Activated CD4-positive, alpha-beta T cell treated with anti-CD3 and anti-CD28 coated beads, Interleukin-2, amount 50 U/mL, for 24 hours (primary cell): ENCODE results near the gene SMOC2.

Experiments
- DNase-seq, 2 donors: peaks; one replicate each; pipeline ENCODE4 v3.0.0-alpha.2; 2020; ENCODE audit warnings: low read depth in 1 of 2, low spot score in 1 of 2

SMOC2 gene

GRCh38 chr6:168479421-168479820 is 38.4 kb downstream of the SMOC2 start:
- DNase-seq = no peak

GRCh38 chr6:168480481-168480880 is 39.5 kb downstream of the SMOC2 start:
- no peak for DNase-seq

- no peak for DNase-seq
These were observed 44.8 kb downstream of the SMOC2 start for GRCh38 chr6:168485818-168486217.

GRCh38 chr6:168490757-168491156 is 49.8 kb downstream of the SMOC2 start:
- no peak for DNase-seq

- no peak for DNase-seq
These were observed 53.0 kb downstream of the SMOC2 start for GRCh38 chr6:168493976-168494375.

GRCh38 chr6:168494726-168495125 is 53.7 kb downstream of the SMOC2 start:
- no peak for DNase-seq

- no peak for DNase-seq
These were observed 54.1 kb downstream of the SMOC2 start for GRCh38 chr6:168495133-168495532.

- no peak for DNase-seq
These were observed 54.7 kb downstream of the SMOC2 start for GRCh38 chr6:168495636-168496035.

- DNase-seq = no peak
These were observed 55.4 kb downstream of the SMOC2 start for GRCh38 chr6:168496139-168496996.

- no peak for DNase-seq
These were observed 56.0 kb downstream of the SMOC2 start for GRCh38 chr6:168496997-168497331.

GRCh38 chr6:168497381-168497780 is 56.4 kb downstream of the SMOC2 start:
- DNase-seq = no peak

GRCh38 chr6:168498161-168498843 is 57.3 kb downstream of the SMOC2 start:
- no peak for DNase-seq

- DNase-seq = no peak
These were observed 58.2 kb downstream of the SMOC2 start for GRCh38 chr6:168499045-168499650.

- no peak for DNase-seq
These were observed 59.5 kb downstream of the SMOC2 start for GRCh38 chr6:168500519-168500918.

- no peak for DNase-seq
These were observed 60.6 kb downstream of the SMOC2 start for GRCh38 chr6:168501561-168501960.

GRCh38 chr6:168504366-168504765 is 63.4 kb downstream of the SMOC2 start:
- no peak for DNase-seq

GRCh38 chr6:168506460-168506859 is 65.5 kb downstream of the SMOC2 start:
- DNase-seq = no peak

GRCh38 chr6:168507297-168507696 is 66.3 kb downstream of the SMOC2 start:
- no peak for DNase-seq

GRCh38 chr6:168507730-168508129 is 66.7 kb downstream of the SMOC2 start:
- DNase-seq = no peak

GRCh38 chr6:168508903-168509302 is 67.9 kb downstream of the SMOC2 start:
- DNase-seq = no peak

GRCh38 chr6:168513766-168514165 is 72.8 kb downstream of the SMOC2 start:
- no peak for DNase-seq

GRCh38 chr6:168514216-168514615 is 73.2 kb downstream of the SMOC2 start:
- DNase-seq = no peak
